ENCODE measurements around the gene HSPA4L.

The HSPA4L gene

GRCh38 chr4:127870688-127871087 is 88.6 kb downstream of the HSPA4L start:
- DNase-seq: no peak

- no peak for DNase-seq
Observed at GRCh38 chr4:127875791-127876190, 93.7 kb downstream of the HSPA4L start.

- peak; percentile 83 to 89 (median 85) for DNase-seq
Observed at GRCh38 chr4:127880763-127881562, 98.8 kb downstream of the HSPA4L start, which contains the start of gene PLK4. Gene PLK4, plus strand, starts transcription at chr4:127880893. Its CDS starts 242 bp downstream, at chr4:127881135.

- DNase-seq: no peak
Observed at GRCh38 chr4:127881563-127881864, 99.4 kb downstream of the HSPA4L start.

GRCh38 chr4:127888559-127888958 is 106.4 kb downstream of the HSPA4L start:
- DNase-seq: no peak

GRCh38 chr4:127889903-127890302 is 107.8 kb downstream of the HSPA4L start:
- DNase-seq: no peak

Data from activated naive CD4-positive, alpha-beta T cell (primary cell).